Measurements from ENCODE around the gene CAP2.
"Not testable (repeated sequence)": the region's sequence is repeated elsewhere in the genome, so short reads cannot be mapped to it uniquely, and the experiment has no call there.

DNA sequence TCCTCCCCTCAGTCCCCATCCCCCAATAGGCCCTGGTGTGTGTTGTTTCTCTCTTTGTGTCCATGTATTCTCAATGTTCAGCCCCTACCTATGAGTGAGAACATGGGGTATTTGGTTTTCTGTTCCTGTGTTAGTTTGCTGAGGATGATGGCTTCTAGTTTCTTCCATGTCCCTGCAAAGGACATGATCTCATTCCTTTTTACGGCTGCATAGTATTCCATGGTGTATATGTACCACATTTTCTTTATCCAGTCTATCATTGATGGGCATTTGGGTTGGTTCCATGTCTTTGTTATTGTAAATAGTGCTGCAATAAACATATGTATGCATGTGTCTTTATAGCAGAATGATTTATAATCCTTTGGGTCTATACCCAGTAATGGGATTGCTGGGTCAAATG is 21.0 kb downstream of the CAP2 start:
- TF ChIP-seq, protein P1, sequence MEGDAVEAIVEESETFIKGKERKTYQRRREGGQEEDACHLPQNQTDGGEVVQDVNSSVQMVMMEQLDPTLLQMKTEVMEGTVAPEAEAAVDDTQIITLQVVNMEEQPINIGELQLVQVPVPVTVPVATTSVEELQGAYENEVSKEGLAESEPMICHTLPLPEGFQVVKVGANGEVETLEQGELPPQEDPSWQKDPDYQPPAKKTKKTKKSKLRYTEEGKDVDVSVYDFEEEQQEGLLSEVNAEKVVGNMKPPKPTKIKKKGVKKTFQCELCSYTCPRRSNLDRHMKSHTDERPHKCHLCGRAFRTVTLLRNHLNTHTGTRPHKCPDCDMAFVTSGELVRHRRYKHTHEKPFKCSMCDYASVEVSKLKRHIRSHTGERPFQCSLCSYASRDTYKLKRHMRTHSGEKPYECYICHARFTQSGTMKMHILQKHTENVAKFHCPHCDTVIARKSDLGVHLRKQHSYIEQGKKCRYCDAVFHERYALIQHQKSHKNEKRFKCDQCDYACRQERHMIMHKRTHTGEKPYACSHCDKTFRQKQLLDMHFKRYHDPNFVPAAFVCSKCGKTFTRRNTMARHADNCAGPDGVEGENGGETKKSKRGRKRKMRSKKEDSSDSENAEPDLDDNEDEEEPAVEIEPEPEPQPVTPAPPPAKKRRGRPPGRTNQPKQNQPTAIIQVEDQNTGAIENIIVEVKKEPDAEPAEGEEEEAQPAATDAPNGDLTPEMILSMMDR (IDR thresholded peaks at IDR 0.05) = not testable (repeated sequence)
- not testable (repeated sequence) for TF ChIP-seq EP300 (IDR thresholded peaks at IDR 0.05)
